Cardiac fibroblast (primary cell): ENCODE results near the gene RGPD6.
"Not testable (repeated sequence)": the region's sequence is repeated elsewhere in the genome, so short reads cannot be mapped to it uniquely, and the experiment has no call there.

ENCODE experiments used
- DNase-seq, 2 donors: peaks; one replicate each; pipeline versions ENCODE4 v3.0.0 to v3.0.0-alpha.2; 2010; ENCODE audit warnings: low read depth in 2 of 2
- H3K4me3 ChIP-seq, 2 donors: replicated peaks in 1 of 2; 1 replicate in 1 of 2; 2 replicates in 1 of 2; pipeline ENCODE4 v1.5.1; 2011; ENCODE audit warnings: low read depth in 2 of 2, low read length in 2 of 2, mild to moderate bottlenecking in 2 of 2, moderate library complexity in 1 of 2

Gene RGPD6

GRCh38 chr2:110494488-110494887, 82.5 kb downstream of the RGPD6 start:
- not testable (repeated sequence) for DNase-seq, H3K4me3 ChIP-seq

GRCh38 chr2:110488991-110489390, 88.0 kb downstream of the RGPD6 start:
- not testable (repeated sequence) for DNase-seq, H3K4me3 ChIP-seq

GRCh38 chr2:110482697-110483096, 94.3 kb downstream of the RGPD6 start:
- DNase-seq, H3K4me3 ChIP-seq: not testable (repeated sequence)

GRCh38 chr2:110481200-110481599, 95.8 kb downstream of the RGPD6 start:
- H3K4me3 ChIP-seq, DNase-seq: not testable (repeated sequence)

GRCh38 chr2:110480084-110480483, 96.9 kb downstream of the RGPD6 start:
- not testable (repeated sequence) for H3K4me3 ChIP-seq, DNase-seq

GRCh38 chr2:110477370-110477769, 99.7 kb downstream of the RGPD6 start:
- DNase-seq, H3K4me3 ChIP-seq: not testable (repeated sequence)

DNA sequence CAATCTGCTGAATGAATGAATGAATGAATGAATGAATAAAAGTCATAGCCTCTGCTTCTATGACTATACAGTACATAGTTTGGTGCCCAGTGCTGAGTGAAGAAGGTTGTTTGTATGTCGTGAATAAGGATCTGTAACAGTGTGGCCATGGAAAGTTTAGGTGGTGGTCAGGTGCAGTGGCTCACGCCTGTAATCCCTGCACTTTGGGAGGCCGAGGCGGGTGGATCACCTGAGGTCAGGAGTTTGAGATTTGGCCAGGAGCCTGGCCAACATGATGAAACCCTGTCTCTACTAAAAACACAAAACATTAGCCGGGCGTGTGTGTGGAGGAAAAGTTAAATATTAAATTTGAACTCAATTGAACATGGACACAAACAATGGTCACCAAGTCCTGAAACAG, 100.1 kb downstream of the RGPD6 start:
- DNase-seq, H3K4me3 ChIP-seq: not testable (repeated sequence)

GRCh38 chr2:110475627-110476359, 101.2 kb downstream of the RGPD6 start:
- not testable (repeated sequence) for H3K4me3 ChIP-seq

GRCh38 chr2:110474898-110475297, 102.1 kb downstream of the RGPD6 start:
- not testable (repeated sequence) for H3K4me3 ChIP-seq, DNase-seq

More at GRCh38 chr2:110475627-110476359, 101.2 kb downstream of the RGPD6 start:
- DNase-seq: not testable (repeated sequence)

DNA sequence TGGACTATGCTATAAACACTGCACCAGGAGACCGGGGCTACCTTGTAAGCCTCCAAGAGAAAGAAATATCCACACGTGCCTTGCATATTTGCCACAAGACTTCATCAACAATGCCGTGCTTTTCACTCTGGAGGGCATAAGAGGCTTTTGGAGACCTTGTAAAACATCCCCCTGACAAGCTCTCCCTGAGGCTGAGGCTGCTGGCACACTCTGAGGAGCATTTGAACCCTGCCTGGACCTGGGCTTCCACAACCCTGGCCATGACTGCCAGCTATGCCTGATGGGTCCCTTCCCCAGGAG, 104.0 kb downstream of the RGPD6 start:
- DNase-seq, H3K4me3 ChIP-seq: not testable (repeated sequence)

DNA sequence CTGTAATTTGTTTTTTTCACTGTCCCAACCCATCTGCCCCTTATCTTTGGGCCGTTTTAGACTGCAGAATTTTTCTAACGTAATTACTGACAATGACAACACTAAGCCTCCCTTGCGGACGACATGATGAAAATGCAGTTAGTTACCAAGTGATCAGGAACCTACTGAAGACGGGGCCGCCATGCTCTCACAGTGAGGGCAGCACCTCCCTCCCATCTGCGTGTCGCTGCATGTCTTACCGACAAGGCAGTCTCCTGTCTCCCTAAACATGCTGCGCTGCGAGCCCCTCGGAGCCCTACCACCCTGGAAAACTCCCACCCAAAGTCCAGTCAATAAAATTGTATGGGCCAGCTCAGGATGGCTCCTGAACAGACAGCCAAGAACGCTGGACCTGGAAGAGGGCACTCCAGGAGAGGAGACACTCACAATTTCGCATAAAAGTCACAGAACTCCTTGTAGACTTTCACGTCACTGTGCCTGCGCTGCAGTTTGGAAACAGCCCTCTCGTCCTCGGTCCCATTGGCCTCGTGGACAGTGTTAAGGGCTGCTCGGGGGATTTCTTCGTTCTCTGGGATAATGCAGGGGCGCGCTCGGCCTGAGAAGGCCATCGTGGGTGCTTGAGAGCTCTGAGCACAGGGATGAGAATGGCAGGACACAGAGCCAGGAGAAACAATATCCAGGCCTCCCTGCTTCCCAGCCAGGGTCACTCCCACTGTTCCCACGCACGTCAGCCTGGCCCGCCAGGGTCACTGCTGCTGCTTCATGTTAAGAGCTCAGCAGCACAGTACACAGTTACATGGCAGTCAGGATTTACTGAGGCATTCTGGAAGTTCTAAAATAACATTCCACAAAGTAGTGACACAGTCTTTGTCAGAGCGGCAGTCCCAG, 104.6 kb downstream of the RGPD6 start, which contains the start of gene LIMS4:
Gene LIMS4 (minus strand): TSS at position 646 of the 888 bp plus-strand sequence. CDS start 38 bp downstream, at position 608.
- DNase-seq, H3K4me3 ChIP-seq: not testable (repeated sequence)

GRCh38 chr2:110468921-110469320, 108.1 kb downstream of the RGPD6 start:
- not testable (repeated sequence) for DNase-seq

DNA sequence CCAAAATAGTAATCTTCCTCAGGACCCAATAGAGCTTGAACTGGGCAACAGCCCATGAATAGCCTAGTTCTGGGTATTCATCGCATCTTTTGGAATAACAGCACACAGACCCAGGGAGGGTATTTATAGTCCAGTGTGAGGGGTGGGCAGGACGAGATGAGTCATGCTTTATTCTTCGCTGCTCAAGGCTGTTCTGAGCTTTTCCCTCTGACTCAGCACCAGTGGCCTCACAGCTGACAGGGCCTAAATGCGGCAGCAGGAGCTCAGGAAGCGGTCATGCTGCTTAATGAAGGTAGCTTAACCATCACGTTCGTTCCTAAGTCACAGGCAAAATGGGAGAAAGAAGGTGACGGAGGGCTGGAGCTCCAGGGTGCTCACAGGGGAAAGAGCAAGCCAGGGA, 111.7 kb downstream of the RGPD6 start:
- not testable (repeated sequence) for H3K4me3 ChIP-seq, DNase-seq

More at GRCh38 chr2:110468921-110469320, 108.1 kb downstream of the RGPD6 start:
- H3K4me3 ChIP-seq: not testable (repeated sequence)
